Measurements from ENCODE around the gene B3GAT2. TPM values are rescaled to one million over a fixed set of nuclear protein-coding genes. Genes with fewer than 3 reads are reported as not detected.

Gene B3GAT2
- total and polyA plus RNA-seq, 8 donors = 0.03 to 0.12 (median 0.05) TPM; not detected in 4

GRCh38 chr6:70973604-70974003, 16.7 kb upstream of the B3GAT2 start:
- TF ChIP-seq CTCF (IDR thresholded peaks at IDR 0.05) = no peak
- intact Hi-C loops (cut with DNase I) = no loop called here
- Histone ChIP-seq H3K27ac (no peak overlapping the region), H3K36me3 (no peaks in the 10 kb centered on the region), H3K9me3 (no peaks in the 10 kb centered on the region), H3K4me3 (no peak overlapping the region), H3K27me3 (no peaks in the 10 kb centered on the region), H3K4me1 (no peaks in the 10 kb centered on the region)
- 80 to 87% methylated on average over 3 of the region's 3 CpGs for WGBS, 2 donors
- FAIRE-seq = no peak
- ATAC-seq = no peak
- DNase-seq = no peak

- no peaks in the 10 kb centered on the region for H3K27me3 ChIP-seq
- WGBS, 2 donors = 87 to 89% methylated on average over 3 of the region's 3 CpGs
- intact Hi-C loops (cut with DNase I) = no loop called here
- no peak for TF ChIP-seq CTCF (IDR thresholded peaks at IDR 0.05)
- DNase-seq (no peak), FAIRE-seq (no peak), ATAC-seq (no peak)
- no peaks in the 10 kb centered on the region for H3K4me1 ChIP-seq
- H3K36me3 ChIP-seq = no peaks in the 10 kb centered on the region
- no peak overlapping the region for H3K27ac ChIP-seq
- no peaks in the 10 kb centered on the region for H3K9me3 ChIP-seq
- no peak overlapping the region for H3K4me3 ChIP-seq
Observed at GRCh38 chr6:70967049-70967448, 10.2 kb upstream of the B3GAT2 start.

GRCh38 chr6:70957284-70957617, 391 bp upstream of the B3GAT2 start:
- 11 to 13% methylated on average over 19 of the region's 19 CpGs for WGBS, 2 donors
- Histone ChIP-seq H3K27me3 (no peaks in the 10 kb centered on the region), H3K4me1 (peaks cover 0 to 4% (median 0%) of the 10 kb centered on the region in 3 donors), H3K4me3 (peak overlapping the region in 3 of 4 donors; percentile 45 to 54 (median 47)), H3K9me3 (no peaks in the 10 kb centered on the region), H3K27ac (no peak overlapping the region), H3K36me3 (no peaks in the 10 kb centered on the region)
- no peak for TF ChIP-seq CTCF (IDR thresholded peaks at IDR 0.05)
- FAIRE-seq (no peak), ATAC-seq (no peak), DNase-seq (no peak)
- intact Hi-C loops (cut with DNase I) = no loop called here

- Histone ChIP-seq H3K4me1 (peaks cover 0 to 4% (median 0%) of the 10 kb centered on the region in 3 donors), H3K36me3 (no peaks in the 10 kb centered on the region), H3K9me3 (no peaks in the 10 kb centered on the region), H3K4me3 (peak overlapping the region; percentile 40 to 54 (median 46)), H3K27me3 (no peaks in the 10 kb centered on the region), H3K27ac (no peak overlapping the region)
- ATAC-seq = peak in 3 of 4 donors; percentile 12 to 23 (median 15)
- no peak for DNase-seq
- no peak for FAIRE-seq
- intact Hi-C loops (cut with DNase I) = no loop called here
- WGBS, 2 donors = 1 to 2% methylated on average over 26 to 27 of the region's 27 CpGs
- peak in 1 of 4 donors; percentile 16 for TF ChIP-seq CTCF (IDR thresholded peaks at IDR 0.05)
Observed at GRCh38 chr6:70956191-70956450, 739 bp downstream of the B3GAT2 start.

- no peaks in the 10 kb centered on the region for H3K9me3 ChIP-seq
- H3K36me3 ChIP-seq = no peaks in the 10 kb centered on the region
- peak; percentile 96 to 98 (median 98) for ATAC-seq
- no peak for FAIRE-seq
- intact Hi-C loops (cut with DNase I) = no loop called here
- no peaks in the 10 kb centered on the region for H3K27me3 ChIP-seq
- TF ChIP-seq CTCF (IDR thresholded peaks at IDR 0.05) = peak; percentile 82 to 90 (median 86)
- WGBS, 2 donors = 1% methylated on average over 53 to 65 of the region's 65 CpGs
- DNase-seq = peak; percentile 79 to 98 (median 90)
- H3K4me3 ChIP-seq = peak overlapping the region; percentile 40 to 54 (median 46)
- H3K4me1 ChIP-seq = peaks cover 0 to 4% (median 0%) of the 10 kb centered on the region in 3 donors
- no peak overlapping the region for H3K27ac ChIP-seq
Observed at GRCh38 chr6:70955441-70956190, 1.2 kb downstream of the B3GAT2 start.
